GM23248 (cell line): ENCODE data around the gene GTPBP6. TPM values are rescaled to one million over a fixed set of nuclear protein-coding genes. Genes with fewer than 3 reads are reported as not detected.
"Not testable (repeated sequence)": the region's sequence is repeated elsewhere in the genome, so short reads cannot be mapped to it uniquely, and the experiment has no call there.

ENCODE experiments used
- DNase-seq: peaks from one replicate; pipeline ENCODE4 v3.0.0-alpha.2; 2015
- H2AFZ ChIP-seq: fragments of 200-600 bp; sonication (generic); 2 replicates; pipeline ENCODE4 v1.6.1; 2016; ENCODE audit warnings: antibody characterized with exemption
- H3F3A ChIP-seq: fragments of 200-600 bp; sonication (generic); 2 replicates; pipeline ENCODE4 v1.6.1; 2016; ENCODE audit warnings: mild to moderate bottlenecking, antibody characterized with exemption, mixed run types; ENCODE audit not compliant: insufficient read depth
- H3K27ac ChIP-seq: fragments of 200-600 bp; sonication (generic); 2 replicates; pipeline ENCODE4 v1.5.1; 2016; ENCODE audit warnings: mild to moderate bottlenecking
- H3K27me3 ChIP-seq: fragments of 200-600 bp; sonication (generic); replicated peaks from 2 replicates; pipeline ENCODE4 v1.6.1; 2016; ENCODE audit warnings: mild to moderate bottlenecking; ENCODE audit not compliant: insufficient read depth
- H3K36me3 ChIP-seq: fragments of 200-600 bp; sonication (generic); 2 replicates; pipeline ENCODE4 v1.6.1; 2016; ENCODE audit warnings: low read depth, mild to moderate bottlenecking
- H3K4me1 ChIP-seq: fragments of 200-600 bp; sonication (generic); 2 replicates; pipeline ENCODE4 v1.6.1; 2016; ENCODE audit warnings: mild to moderate bottlenecking; ENCODE audit not compliant: insufficient read depth
- H3K4me2 ChIP-seq: fragments of 200-600 bp; sonication (generic); one replicate; pipeline ENCODE4 v1.6.1; 2016; ENCODE audit warnings: mild to moderate bottlenecking; ENCODE audit not compliant: unreplicated experiment
- H3K4me3 ChIP-seq: fragments of 200-600 bp; sonication (generic); 2 replicates; pipeline ENCODE4 v1.5.1; 2016; ENCODE audit warnings: mild to moderate bottlenecking
- H3K79me2 ChIP-seq: fragments of 200-600 bp; sonication (generic); 2 replicates; pipeline ENCODE4 v1.6.1; 2016; ENCODE audit warnings: mild to moderate bottlenecking; ENCODE audit not compliant: insufficient read depth
- H3K9ac ChIP-seq: fragments of 200-600 bp; sonication (generic); 2 replicates; pipeline ENCODE4 v1.6.1; 2016; ENCODE audit warnings: mild to moderate bottlenecking
- H3K9me2 ChIP-seq: fragments of 200-600 bp; sonication (generic); 2 replicates; pipeline ENCODE4 v1.6.1; 2016; ENCODE audit warnings: mixed run types, mild to moderate bottlenecking, moderate library complexity; ENCODE audit not compliant: insufficient read depth
- H3K9me3 ChIP-seq: fragments of 200-600 bp; sonication (generic); one replicate; pipeline ENCODE4 v1.6.1; 2017; ENCODE audit warnings: low read depth
- H4K20me1 ChIP-seq: fragments of 200-600 bp; sonication (generic); 2 replicates; pipeline ENCODE4 v1.6.0; 2016; ENCODE audit not compliant: insufficient read depth
- EZH2 ChIP-seq: fragments of 200-600 bp; sonication (generic); IDR thresholded peaks from 2 replicates; pipeline ENCODE4 v1.6.1; 2018; ENCODE audit warnings: antibody characterized with exemption, mild to moderate bottlenecking; ENCODE audit not compliant: insufficient read depth, poor library complexity, severe bottlenecking
- EZH2phosphoT487 ChIP-seq: fragments of 200-600 bp; sonication (generic); IDR thresholded peaks from 2 replicates; pipeline ENCODE4 v1.6.1; 2018; ENCODE audit warnings: antibody characterized with exemption, moderate library complexity, mild to moderate bottlenecking, low read depth; ENCODE audit not compliant: insufficient read depth
- WGBS, 2 experiments: methylation state at CpG; one replicate each; pipeline ENCODE4 v1.1.6; 2015 to 2017; ENCODE audit warnings: low lambda C conversion rate in 2 of 2, low coverage in 1 of 2; ENCODE audit errors: missing lambda C conversion rate in 2 of 2; 5-methylcytosine and 5-hydroxymethylcytosine counted together
- in situ Hi-C: fragments of 300-500 bp; cut with MboI; formaldehyde crosslinking; loops from 2 replicates; pipeline ENCODE4 v1.15.0; 2020
- polyA plus RNA-seq: library from polyadenylated mRNA; unstranded; fragments of >200 nt; fragmentation: Nextera tagmentation; extraction: Ambion mirVana; gene quantifications from 2 replicates; pipeline ENCODE4 v1.2.1, GENCODE V29; 2016
- total RNA-seq: library from RNA; depleted of rRNA; stranded (reverse); fragments of >200 nt; shearing (Covaris generic); gene quantifications from 2 replicates; pipeline ENCODE4 v1.2.3, GENCODE V29; 2014; rRNA removed

Gene GTPBP6
- total and polyA plus RNA-seq, 2 experiments from 2014 or later: 28.1 to 32.4 TPM

GRCh38 chrX:258291-259040 lies 60.1 kb downstream of the GTPBP6 start:
- H2AFZ ChIP-seq: no peak overlapping the region
- no peaks in the 10 kb centered on the region for H3K9me2 ChIP-seq
- H3F3A ChIP-seq: no peaks in the 10 kb centered on the region
- no peak for TF ChIP-seq EZH2
- TF ChIP-seq EZH2phosphoT487: no peak
- DNase-seq: no peak
- in situ Hi-C loops: no loop called here
- no peaks in the 10 kb centered on the region for H3K9me3 ChIP-seq
- no peaks in the 10 kb centered on the region for H3K4me1 ChIP-seq
- H3K4me3 ChIP-seq: no peak overlapping the region
- no peaks in the 10 kb centered on the region for H4K20me1 ChIP-seq
- 51 to 61% methylated on average over 8 of the region's 8 CpGs for WGBS, 2 experiments
- H3K36me3 ChIP-seq: no peaks in the 10 kb centered on the region
- no peak overlapping the region for H3K27ac ChIP-seq
- no peak overlapping the region for H3K4me2 ChIP-seq
- H3K9ac ChIP-seq: no peak overlapping the region
- H3K27me3 ChIP-seq: no peaks in the 10 kb centered on the region
- no peaks in the 10 kb centered on the region for H3K79me2 ChIP-seq

- Histone ChIP-seq H3K9me3 (no peaks in the 10 kb centered on the region), H3K79me2 (no peaks in the 10 kb centered on the region), H3K9ac (no peak overlapping the region), H3F3A (no peaks in the 10 kb centered on the region), H3K36me3 (no peaks in the 10 kb centered on the region), H4K20me1 (no peaks in the 10 kb centered on the region), H3K4me1 (no peaks in the 10 kb centered on the region), H3K27ac (no peak overlapping the region), H3K4me3 (no peak overlapping the region), H3K4me2 (no peak overlapping the region), H3K27me3 (no peaks in the 10 kb centered on the region), H2AFZ (no peak overlapping the region), H3K9me2 (no peaks in the 10 kb centered on the region)
- WGBS, 2 experiments: 60 to 69% methylated on average over 12 to 17 of the region's 21 CpGs
- no peak for DNase-seq
- in situ Hi-C loops: no loop called here
- TF ChIP-seq EZH2: no peak
- no peak for TF ChIP-seq EZH2phosphoT487
These were observed 60.8 kb downstream of the GTPBP6 start for GRCh38 chrX:257681-258289.

- H3K4me2 ChIP-seq, H3F3A ChIP-seq, H3K79me2 ChIP-seq, H3K27me3 ChIP-seq, DNase-seq, H4K20me1 ChIP-seq, H3K4me3 ChIP-seq, H3K9ac ChIP-seq, H3K4me1 ChIP-seq, in situ Hi-C loops, H3K36me3 ChIP-seq, H3K27ac ChIP-seq, H3K9me3 ChIP-seq, H3K9me2 ChIP-seq, H2AFZ ChIP-seq: not testable (repeated sequence)
- WGBS, 2 experiments: 68 to 69% methylated on average over 14 of the region's 14 CpGs
These were observed 61.5 kb downstream of the GTPBP6 start for GRCh38 chrX:257054-257453.

DNA sequence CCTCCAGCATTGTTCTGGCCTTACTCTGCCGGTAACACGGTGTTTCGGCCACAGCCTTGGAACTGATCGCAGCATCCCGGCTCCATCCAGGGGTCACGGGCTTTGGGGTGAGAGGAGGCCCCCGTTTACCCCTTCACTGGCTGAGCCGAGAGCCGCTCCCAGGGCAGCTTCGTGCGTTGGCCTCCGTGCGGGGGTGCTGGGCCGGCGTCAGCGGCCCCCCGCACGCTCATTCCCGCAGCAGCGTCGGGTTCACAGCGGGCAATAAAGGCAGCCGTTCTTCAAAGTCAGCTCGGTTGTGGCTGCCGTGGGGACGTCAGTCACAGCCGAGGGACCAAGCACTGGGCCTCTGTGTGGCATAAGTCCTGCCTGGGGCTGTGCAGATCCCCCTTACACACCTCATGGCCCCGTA lies 62.7 kb downstream of the GTPBP6 start:
- Histone ChIP-seq H3F3A (no peaks in the 10 kb centered on the region), H3K36me3 (no peaks in the 10 kb centered on the region), H3K4me1 (no peaks in the 10 kb centered on the region), H3K9me2 (no peaks in the 10 kb centered on the region), H3K27me3 (no peaks in the 10 kb centered on the region), H2AFZ (no peak overlapping the region), H3K9me3 (no peaks in the 10 kb centered on the region), H3K9ac (no peak overlapping the region), H3K79me2 (no peaks in the 10 kb centered on the region), H3K4me3 (no peak overlapping the region), H3K27ac (no peak overlapping the region), H3K4me2 (no peak overlapping the region), H4K20me1 (no peaks in the 10 kb centered on the region)
- 76 to 77% methylated on average over 28 of the region's 28 CpGs for WGBS, 2 experiments
- DNase-seq: no peak
- TF ChIP-seq EZH2 (no peak), EZH2phosphoT487 (no peak)
- in situ Hi-C loops: no loop called here

Other genes with a start within 250 kb of the GTPBP6 start
- 2.1 and 4.3 TPM in 2 replicates for gene PLCXD1, start 37.4 kb downstream of the GTPBP6 start, total RNA-seq
- 3.3 and 3.4 TPM in 2 replicates for gene PLCXD1, start 37.4 kb downstream of the GTPBP6 start, polyA plus RNA-seq
- gene PPP2R3B, start 68.1 kb upstream of the GTPBP6 start, total RNA-seq: 16.6 and 20.5 TPM in 2 replicates
- gene PPP2R3B, start 68.1 kb upstream of the GTPBP6 start, polyA plus RNA-seq: 4.7 and 7.4 TPM in 2 replicates